HG03066 (cell line): ENCODE measurements around the gene ARL15.

Experiments
- ATAC-seq: cut with Tn5 transposase; IDR thresholded peaks from one replicate; pipeline ENCODE4 v1.9.1; 2021; ENCODE audit warnings: low read depth; ENCODE audit not compliant: unreplicated experiment

The ARL15 gene

GRCh38 chr5:54315736-54316528, 5.6 kb upstream of the ARL15 start:
- no peak for ATAC-seq

GRCh38 chr5:54313311-54314270, 3.2 kb upstream of the ARL15 start:
- ATAC-seq, result no peak

DNA sequence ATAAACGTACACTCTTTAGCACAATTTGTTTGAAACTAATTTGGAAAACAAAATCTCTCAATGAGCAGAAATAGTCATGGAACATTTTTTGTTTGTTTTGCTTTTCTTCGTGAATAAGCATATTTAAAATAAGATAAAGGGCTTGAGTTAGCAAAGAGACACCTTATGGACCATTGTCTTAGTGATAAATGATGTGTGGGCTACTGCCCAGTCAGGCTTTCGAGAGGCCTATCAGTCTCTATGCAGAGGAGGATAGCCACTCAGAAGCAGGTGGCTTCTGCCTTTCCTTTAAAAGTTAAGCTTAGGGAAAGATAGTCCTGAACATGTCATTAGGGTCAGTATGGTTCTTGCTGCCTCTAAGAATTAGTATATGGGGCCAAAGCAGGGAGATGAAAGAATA, 2.1 kb upstream of the ARL15 start:
- no peak for ATAC-seq

DNA sequence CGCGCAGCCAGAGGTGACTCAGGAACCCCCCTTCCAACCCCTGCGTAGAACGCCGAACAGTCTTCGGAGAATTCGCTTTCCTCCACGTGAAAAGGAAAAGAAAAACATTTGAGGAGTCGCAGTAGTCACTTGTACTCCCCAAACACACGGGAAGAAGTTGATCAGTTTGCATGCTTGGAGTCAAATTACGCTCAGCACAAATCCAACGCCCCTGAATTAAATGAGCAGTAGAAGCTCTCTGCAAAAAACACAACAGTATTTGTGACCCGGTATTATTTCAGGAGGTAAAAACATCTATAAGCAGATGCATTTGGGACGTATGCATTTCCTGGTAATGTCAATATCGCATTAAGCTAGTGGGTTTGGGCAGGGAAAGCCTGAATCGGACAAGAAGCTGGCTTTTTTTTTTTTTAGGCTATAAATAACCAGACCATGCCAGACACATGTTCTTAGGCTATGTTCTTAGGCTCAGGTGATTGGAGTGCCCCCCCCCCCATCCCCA, 854 bp upstream of the ARL15 start:
- ATAC-seq, result no peak

- peak; percentile 22 for ATAC-seq
Observed at GRCh38 chr5:54309691-54310432, 511 bp downstream of the ARL15 start.

DNA sequence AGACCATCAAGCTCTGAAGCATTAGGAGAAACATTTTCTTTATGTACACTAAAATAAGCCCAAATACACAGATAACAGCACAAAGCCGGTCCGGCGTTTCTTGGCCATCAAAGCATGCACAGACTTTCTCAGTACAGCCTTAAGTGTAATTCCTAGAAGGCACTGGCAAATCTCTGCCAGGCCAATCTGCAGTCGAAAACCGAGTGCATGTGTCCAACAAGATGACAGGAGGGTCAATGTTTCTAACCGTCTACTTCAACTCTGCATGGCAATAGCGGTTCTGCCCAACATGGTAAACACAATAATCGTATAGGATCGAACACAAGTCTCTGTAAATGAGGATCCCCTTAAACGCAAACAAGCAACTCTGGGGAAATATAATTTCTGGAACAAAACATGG, 1.1 kb downstream of the ARL15 start:
- no peak for ATAC-seq

DNA sequence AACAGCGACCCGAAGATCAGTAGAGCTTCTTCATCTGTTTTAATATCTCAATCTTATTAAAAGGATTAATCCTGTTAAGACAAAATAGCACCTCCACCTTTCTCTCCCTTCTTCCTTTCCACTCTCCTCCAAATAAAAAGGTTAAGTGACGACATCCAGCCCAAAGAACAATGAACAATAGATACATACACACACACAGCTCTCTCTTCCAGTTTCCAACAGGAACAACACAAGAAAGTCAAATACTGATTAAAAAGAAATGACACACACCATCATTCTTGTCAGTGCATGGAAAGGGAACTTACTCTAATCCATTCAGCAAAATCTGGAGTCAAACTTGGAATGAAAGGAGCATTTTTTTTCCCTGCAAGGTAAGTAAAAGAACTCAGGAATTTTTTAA, 2.8 kb downstream of the ARL15 start:
- ATAC-seq, result no peak

- ATAC-seq, result no peak
Observed at GRCh38 chr5:54306893-54307292, 3.5 kb downstream of the ARL15 start.

DNA sequence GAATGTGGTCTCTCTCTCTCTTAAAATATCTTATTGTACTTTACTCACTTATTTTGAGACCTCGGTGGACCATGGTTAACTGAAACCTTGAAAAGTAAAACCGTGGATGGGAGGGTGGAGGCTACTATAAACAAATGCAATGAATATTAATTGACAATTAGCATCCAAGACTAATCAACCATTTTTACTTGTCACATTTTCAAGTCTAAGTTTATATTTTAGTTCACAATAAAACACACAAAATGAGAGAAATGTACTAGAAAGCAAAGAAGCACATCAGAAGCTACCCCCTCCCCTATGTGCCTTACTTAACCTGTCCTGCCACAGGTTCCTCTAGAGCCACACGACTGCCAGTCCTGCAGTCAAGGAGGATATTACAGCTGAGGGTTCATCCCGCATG, 4.6 kb downstream of the ARL15 start:
- ATAC-seq, result no peak

DNA sequence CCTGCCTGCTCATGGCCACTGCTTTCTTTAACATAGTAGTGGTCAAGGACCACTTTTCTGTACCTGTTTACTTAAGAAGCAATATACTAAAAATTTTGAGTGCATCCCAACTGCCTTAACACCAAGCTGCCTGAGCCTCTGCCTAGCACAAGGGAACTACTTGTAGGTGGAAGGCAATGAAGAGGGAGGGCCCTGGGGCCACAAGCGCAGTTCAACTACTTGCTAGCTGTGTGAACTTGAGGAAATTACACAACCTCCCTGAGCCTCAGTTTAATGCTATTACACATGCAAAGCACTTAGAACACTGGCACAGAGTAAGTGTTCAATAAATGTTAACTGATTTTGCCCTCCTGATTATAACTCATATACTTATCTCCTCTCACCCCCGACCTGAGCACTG, 6.3 kb downstream of the ARL15 start:
- ATAC-seq, result no peak

- no peak for ATAC-seq
Observed at GRCh38 chr5:54302267-54302687, 8.1 kb downstream of the ARL15 start.

DNA sequence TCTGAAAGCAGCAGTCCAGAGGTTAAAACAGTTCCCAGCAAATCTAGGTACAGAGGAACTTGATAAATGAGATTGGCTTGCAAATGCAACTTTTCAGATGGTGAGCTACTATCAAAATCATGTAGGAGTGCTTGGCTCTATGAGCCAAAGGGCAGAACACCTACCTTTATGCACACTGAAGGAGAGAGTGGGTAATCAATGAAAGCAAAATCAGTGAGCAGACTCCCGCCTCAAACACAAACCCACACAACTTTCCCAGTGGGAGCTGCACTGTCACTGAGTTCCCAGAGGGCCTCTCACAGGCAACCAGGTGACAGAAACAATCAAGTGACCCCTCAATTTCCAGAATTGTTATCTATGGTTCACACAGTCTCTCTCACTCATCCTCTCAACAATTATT, 8.5 kb downstream of the ARL15 start:
- ATAC-seq, result no peak

GRCh38 chr5:54301220-54301619, 9.2 kb downstream of the ARL15 start:
- ATAC-seq, result no peak

DNA sequence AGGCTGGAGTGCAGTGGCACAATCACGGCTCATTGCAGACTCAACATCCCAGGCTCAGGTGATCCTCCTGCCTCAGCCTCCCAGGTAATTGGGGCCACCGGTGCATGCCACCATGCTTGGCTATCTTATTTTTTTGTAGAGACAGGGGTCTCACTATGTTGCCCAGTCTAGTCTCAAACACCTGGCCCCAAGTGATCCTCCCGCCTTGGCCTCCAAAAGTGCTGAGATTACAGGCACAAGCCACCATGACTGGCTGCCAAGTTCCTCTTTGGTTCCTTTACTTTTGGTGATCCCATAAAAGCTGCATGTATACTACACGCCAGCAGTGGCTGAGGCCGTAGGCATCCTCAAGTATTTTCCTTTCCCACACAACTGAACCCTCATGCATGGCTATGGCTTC, 11.4 kb downstream of the ARL15 start:
- ATAC-seq, result no peak

DNA sequence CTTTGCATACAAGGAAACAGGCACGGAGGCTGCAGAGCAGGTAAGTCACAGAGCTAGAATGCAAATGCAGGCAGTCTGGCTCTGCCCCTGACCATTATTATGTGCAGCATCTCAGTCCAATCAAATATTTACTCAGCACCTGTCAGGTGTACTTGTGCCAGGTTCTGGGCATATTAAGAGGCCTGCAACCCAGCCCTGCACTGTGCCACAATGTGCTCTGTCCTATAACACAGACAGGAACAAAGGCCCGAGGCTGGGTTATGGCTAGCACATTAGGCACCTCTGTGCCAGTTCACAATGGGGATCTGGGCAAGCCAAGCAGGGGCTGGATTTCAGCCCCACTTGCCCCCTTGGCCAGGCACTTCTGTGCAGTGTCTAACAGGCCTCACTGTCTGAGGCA, 14.0 kb downstream of the ARL15 start:
- ATAC-seq, result no peak

- no peak for ATAC-seq
Observed at GRCh38 chr5:54295651-54296276, 14.6 kb downstream of the ARL15 start.

GRCh38 chr5:54294097-54294667, 16.2 kb downstream of the ARL15 start:
- ATAC-seq, result no peak

- ATAC-seq, result no peak
Observed at GRCh38 chr5:54292866-54293265, 17.5 kb downstream of the ARL15 start.

DNA sequence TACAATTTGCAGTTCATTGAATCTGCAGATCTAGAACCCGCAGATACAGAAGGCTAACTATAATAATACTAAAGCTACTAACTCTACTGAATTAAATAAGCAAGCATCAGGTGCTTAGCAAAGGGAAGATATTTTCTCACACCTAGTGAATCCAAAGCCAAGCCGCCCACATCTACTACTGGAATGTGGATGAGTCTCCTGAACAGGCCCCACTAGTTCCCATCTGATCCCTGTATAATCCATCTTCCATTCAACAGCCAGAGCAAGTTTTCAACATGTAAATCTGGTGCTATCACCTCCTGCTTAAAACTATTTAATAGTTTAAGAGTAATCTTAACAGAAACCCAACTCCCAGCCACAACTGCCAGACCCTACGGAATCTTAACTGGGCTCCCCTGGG, 18.9 kb downstream of the ARL15 start:
- no peak for ATAC-seq

GRCh38 chr5:54289769-54290168, 20.6 kb downstream of the ARL15 start:
- no peak for ATAC-seq
